Stimulated activated naive CD8-positive, alpha-beta T cell treated with anti-CD3 and anti-CD28 coated beads, Interleukin-15, Interleukin-2, amounts not matched to agents 100 U/mL and 50 U/mL, for 24 hours (primary cell): Measurements from ENCODE around the gene ERMARD.
A peak's percentile ranks its signal among the peaks of the same experiment; 100 is the strongest.

ENCODE experiments used
- ATAC-seq: fragments of 150-1000 bp; cut with Tn5 transposase; one replicate; pipeline ENCODE4 v1.10.0; 2021
- DNase-seq: peaks from one replicate; pipeline ENCODE4 v3.0.0; 2021

Gene ERMARD

GRCh38 chr6:169783971-169784820 is 32.8 kb downstream of the ERMARD start:
- DNase-seq = no peak
- ATAC-seq = no peak

DNA sequence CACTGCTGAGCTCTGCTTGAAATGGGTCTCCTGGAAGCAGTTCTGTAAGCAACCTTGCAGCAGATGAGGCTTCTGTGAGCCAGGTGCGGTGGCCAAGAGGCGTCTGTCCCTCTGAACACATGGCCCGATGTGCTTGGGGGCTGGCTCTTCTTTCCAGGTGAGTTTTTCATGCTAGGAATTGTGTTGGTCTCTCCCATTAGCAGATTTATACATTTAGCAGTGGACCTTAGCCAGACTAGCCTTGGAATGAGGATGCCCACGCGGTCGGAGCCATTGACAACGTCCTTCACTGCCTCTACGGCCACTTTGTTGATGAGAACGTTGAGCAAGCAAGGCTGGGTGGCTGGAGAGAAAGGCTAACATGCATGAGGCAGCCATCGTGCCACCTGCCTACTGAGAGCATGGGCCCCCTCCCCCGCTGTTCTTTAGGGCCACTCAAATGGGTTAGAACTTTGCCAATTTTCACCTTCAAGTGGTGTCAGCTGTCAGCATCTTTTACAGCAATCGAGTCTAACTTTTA is 33.5 kb downstream of the ERMARD start:
- DNase-seq = no peak
- ATAC-seq = no peak

DNA sequence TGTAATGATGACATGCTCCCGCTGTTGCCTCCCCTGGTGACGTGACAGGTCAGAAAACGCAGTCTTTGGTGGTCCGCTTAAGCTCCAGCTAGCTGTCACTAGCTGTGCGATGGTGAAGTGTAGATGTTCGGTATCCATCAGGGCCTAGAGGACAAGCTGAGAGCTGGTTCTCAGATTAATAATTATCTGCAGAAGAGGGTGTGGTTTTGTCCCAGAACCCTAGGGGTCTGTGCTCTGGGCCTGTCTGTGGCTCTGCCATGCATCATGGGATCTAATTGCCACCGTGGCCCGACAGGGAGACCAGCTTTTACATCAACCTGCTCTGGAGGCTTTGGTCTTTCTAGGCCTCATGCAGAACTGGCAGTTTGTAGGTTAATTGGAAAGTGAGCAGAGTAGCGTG is 34.1 kb downstream of the ERMARD start:
- DNase-seq (no peak), ATAC-seq (no peak)

DNA sequence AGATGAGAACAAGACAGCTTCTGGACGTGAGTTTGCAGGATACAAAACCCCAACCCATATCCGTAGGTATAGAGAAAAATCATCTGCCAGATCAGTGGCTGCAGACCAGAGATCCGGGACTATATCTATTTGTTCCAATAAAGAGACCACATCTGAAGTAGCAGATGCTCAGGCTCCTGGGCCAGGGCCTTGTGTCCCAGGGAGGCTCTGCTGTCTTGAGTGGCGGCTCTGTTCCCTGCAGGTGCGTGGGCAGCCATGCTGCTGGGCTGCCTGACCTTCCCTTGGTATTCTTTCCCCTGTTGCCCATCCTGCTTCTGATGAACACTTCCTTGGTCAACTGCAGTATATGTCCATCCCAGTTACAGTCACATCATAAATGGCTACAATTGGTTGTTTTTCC is 34.9 kb downstream of the ERMARD start:
- DNase-seq (no peak), ATAC-seq (no peak)

DNA sequence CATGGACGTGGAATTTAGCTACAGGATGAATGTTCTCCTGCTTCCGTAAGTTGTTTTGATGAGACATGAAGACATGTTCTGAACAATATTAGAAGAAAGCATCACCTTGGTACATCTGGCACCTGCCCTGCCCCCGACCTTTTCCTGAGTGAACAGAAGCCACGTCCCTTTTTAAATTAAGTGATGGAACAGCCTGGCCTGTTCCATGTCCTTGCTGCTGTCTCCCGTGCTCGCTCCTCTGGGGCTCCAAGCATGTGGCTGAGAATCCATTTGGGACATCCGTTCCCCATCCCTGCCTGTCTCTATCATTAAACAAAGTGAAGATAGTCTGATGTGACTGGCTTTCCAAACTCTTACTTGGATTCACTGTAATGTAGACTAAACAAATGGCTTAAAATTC is 36.4 kb downstream of the ERMARD start:
- no peak for DNase-seq
- no peak for ATAC-seq

DNA sequence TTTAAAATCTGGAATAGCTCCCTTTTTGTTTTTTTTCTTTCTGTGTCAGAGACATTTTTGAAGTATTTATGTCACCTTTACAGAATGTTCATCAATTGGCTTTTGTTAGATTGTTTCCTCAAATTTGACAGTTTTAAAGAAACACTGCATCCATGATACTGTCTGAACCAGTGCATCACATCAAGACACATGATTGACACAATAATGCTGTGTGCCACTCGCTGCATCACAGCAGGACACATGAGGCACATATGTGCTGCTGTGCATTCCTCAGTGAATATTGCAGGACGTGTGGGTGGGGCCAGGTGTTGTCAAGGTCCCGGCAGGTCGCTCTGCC is 37.4 kb downstream of the ERMARD start:
- no peak for ATAC-seq
- DNase-seq = no peak

- DNase-seq = no peak
- no peak for ATAC-seq
These were observed 37.9 kb downstream of the ERMARD start for GRCh38 chr6:169789146-169789943.

DNA sequence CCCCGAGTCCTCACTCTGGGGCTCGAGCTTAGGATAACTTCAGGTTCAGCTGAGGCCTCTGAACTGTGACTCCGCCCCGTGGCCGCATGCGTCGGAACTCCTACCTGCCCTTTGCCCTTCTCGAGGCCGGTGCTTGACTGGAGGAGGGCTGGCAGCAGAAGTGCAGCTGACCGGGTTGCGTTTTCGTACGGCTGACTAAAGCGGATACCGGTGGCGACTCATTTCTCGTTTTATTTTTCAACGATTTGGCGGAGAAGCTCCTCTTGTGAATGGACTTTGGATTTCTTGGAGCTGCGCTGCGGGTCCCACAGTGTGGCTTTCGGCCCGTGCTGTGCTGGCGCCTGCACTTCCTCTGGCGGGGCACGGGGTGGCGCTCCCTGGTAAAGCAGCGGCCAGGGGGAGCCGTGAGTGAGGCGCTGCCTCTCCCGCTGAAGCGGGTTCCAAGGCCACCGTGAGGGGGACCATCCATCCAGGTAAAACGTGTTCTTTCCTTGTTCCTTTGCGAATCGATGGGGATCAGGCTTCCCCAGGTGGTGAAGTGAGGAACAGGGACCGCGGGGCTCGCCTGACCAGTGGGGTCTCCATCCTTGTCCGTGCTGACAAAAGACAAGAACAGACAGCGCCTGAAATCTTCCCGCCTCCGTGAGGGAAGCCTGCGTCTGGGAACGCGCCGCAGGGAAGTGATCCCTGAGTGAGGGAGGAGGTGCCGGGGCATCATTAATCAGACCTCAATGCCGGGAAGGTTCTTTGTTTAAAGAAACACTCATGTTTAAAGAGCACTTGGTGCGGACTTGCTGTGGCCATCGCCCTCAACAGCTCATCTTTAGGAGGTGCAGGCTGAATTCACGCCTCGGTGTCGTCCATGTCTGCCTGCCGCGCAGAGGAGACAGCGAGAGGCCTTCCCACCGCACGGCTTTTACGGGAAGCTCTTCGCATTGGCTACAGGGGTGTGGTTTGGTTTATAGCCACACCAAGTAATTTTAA is 38.8 kb downstream of the ERMARD start:
- DNase-seq (peak; percentile 82), ATAC-seq (peak; percentile 92)

GRCh38 chr6:169791721-169792131 is 40.3 kb downstream of the ERMARD start:
- ATAC-seq (no peak), DNase-seq (no peak)

DNA sequence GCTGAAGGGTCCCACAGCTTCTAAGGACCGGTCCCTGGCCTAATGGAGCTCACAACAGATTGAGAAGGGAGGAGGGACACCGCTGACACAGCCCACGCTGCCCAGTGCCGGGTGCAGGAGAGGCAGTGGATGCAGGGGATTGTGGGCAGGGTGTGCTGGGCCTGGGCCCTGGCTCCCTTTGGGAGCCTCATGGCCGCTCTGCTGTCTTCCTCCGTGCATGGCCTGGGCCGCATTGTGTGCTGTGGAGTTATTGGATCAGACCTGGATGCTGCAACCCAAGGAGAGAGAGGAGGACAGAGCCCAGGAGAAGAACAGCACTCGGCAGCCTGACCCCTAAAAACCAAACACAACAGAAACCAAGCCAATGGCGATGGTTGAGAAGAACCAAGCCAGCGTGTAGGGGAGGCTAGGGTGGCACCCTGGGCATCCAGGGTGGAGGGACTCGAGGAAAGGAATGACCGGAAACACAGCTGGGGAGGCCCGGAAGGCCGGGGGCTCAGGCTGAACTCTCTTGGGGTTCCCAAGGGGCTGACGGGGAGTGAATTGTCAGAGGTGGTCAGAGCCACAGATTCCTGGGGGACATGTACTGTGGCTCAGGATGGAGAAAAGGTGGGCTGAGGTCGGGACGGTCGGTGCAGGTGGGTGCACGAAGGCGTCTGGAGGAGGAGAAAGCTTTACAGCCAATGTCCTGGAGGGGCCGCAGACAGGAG is 41.0 kb downstream of the ERMARD start:
- DNase-seq (no peak), ATAC-seq (no peak)

- ATAC-seq (no peak), DNase-seq (no peak)
These were observed 42.0 kb downstream of the ERMARD start for GRCh38 chr6:169793408-169793807.

DNA sequence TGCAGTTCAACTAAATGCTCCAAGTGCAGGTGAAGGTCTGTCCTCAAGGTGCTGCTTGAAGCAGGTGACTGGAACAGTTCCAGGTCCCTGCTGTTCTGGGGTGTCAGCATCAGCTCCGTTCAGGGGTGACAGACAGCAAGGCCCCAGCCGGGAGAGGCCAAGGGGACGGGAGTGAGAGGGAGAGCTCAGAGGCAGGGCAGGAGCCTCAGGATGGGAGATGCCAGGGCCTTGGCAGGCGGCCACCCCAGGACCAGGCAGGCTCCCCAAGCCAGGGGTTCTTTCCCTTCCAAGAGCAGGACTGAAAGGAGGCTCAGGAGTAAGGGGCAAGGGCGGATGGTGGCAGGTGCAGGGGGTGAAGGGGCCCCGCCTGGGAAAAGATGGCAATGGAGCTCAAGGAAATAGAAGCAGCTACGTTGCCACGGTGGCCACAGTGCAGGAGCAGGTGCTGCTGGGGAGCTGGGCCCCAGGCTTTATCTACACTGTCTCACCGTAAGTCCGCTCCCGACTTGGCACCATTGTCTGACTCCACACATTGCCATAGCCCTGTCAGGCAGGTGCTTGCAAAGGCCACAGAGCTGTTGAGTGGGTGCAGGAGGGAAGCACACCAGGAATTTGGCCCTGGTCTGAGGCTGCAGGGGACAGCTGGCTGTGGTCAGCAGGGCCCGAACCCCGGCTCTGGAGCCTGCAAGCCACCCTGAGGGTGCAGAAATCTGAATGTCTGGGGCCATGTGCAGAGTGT is 43.1 kb downstream of the ERMARD start:
- no peak for ATAC-seq

DNA sequence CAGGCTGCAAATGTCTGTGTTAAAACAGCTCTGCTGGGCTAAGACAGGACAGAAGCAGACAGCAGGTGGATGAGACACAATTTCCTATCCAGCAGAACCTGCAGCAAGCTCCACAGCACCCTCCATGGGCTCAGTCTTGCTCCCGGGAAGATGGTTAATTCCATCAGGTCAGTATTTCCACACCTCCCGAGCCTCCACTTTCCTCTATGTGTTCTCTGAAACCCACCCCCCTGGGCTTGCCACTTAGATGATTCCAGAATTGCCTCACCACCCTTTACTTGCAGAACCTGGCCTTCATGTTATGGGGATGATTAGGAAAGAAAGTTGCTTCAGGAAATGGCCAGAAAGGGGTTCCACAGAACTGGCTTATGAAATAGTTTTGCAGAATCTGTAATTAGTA is 43.8 kb downstream of the ERMARD start:
- DNase-seq = no peak
- ATAC-seq = no peak

More for the DNA sequence above, 43.1 kb downstream of the ERMARD start:
- no peak for DNase-seq

DNA sequence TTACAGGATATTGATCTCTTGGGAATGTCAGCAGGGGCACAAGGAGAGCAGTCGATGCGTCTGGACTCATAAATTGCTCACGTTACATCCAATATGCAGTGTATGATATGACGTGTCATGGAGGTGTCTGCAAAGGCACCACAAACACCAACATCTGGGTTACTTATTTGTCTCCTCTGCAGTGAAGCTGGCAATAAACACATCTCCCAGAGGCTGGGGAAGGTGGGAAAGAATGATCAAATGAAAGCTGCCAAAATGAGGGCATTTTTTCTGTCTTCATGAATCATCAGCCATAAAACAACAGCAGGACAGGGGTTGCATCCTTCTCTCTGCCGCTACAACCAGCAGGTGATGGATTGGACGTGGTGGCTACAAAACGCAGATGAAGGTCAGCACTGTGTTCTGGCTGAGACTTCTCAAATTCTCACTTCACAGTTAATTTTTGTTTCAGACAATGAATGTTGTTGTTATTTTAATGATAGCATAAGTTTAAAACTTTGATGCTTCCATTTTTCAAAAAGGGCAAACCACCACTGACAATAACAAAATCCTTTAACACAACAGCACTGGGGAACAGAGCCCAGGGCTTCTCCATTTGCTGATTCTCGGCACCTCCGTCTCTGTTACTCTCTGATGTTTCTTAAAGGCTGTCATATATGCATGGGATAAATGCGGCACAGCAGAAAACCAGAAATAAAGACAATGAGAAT is 47.5 kb downstream of the ERMARD start:
- ATAC-seq = no peak

GRCh38 chr6:169799474-169799926 is 48.1 kb downstream of the ERMARD start:
- DNase-seq = no peak
- no peak for ATAC-seq

More for the DNA sequence above, 47.5 kb downstream of the ERMARD start:
- no peak for DNase-seq

DNA sequence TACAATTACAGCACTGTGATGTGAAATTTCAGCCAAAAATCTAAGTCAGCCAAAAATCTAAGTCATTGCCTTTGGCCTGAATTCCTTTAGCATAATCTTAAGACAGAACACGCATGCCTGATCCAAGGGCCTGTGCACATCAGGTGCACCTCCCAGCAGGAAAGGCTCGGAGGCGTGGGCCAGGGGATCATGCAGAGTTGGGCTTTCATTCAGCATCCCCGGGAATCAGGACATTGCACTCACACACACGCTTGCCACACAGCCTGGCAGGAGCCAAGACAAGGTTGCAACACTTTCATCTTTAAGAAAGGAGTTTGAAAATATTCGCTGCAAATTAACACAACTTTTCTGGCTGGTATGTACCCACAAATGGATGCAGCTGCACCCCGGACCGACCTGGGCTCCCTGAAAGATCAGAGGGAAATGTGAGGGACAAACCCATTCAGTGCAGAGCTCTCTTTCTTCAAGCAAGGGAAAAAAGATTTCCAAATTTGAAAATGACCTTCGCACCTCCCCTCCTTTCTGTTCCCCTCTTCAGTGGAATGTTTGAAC is 48.8 kb downstream of the ERMARD start:
- ATAC-seq = no peak
- DNase-seq = no peak

DNA sequence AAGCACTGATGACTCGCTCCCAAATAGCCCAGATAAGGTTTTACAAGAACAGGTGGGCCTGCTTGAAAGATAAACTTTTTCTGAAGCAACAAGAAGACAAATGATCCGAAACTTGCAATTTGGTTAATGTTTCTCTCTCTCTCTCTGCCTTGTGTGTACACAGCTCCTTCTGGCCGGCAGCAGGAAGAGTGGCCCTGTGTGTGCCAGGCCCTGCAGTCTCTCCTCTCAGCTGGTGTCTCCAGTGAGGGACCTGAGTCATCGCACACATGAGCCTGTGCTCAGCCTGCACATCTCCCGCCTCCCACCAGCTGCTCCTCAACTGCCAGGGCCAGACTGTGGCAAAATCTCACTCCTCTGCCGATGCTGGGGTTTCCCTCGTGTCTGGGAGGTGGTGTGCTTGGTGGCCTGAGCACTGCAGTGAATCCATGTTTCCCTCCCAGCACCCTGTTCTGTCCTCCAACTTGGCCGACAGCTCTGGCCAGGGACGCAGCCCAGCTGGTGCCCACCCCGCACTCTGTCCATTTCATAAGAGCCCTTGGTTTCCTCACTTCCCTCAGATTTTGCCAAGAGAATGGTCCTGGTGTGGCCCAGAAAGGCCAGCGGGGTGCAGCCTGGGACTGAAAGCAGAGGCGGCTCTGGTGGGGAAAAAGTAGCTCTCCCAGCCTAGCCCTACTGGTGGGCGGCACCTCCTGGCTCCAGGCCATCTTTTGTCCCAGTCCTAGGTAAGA is 49.4 kb downstream of the ERMARD start:
- DNase-seq (no peak), ATAC-seq (no peak)

GRCh38 chr6:169801396-169802160 is 50.2 kb downstream of the ERMARD start:
- DNase-seq (no peak), ATAC-seq (no peak)
